ENCODE results near the gene GIMAP6. TPM values are rescaled to one million over a fixed set of nuclear protein-coding genes. Genes with fewer than 3 reads are reported as not detected.

The GIMAP6 gene
- total and polyA plus RNA-seq, 2 of the 8 experiments (the other 6 are each of a cell fraction or from before 2014, with no cell fraction given) = not detected

DNA sequence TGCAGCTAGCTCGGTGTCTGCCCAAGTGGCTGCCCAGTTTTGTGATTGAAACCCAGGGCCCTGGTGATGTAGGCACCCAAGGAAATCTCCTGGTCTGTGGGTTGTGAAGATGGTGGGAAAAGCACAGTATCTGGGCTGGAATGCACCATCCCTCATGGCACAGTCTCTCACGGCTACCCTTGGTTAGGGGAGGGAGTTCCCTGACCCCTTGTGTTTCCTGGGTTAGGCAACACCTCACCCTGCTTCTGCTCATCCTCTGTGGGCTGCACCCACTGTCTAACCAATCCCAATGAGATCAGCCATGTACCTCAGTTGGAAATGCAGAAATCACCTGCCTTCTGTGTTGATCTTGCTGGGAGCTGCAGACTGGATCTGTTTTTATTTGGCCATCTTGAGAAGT is 37.4 kb downstream of the GIMAP6 start:
- Histone ChIP-seq H3K18ac (ENCODE audit: extremely low read depth, low read length) (no peak overlapping the region), H3K4ac (replicated peaks; ENCODE audit: insufficient read length, low read depth, low read length) (no peak overlapping the region), H3K4me3 (ENCODE audit: extremely low read depth in 1 of 4, insufficient read depth in 2 of 4, low read depth in 3 of 4, low read length in 4 of 4) (no peak overlapping the region), H4K5ac (ENCODE audit: insufficient read length, low read depth, low read length) (no peak overlapping the region), H3K9ac (replicated peaks in 1 of 4; ENCODE audit: extremely low read depth in 1 of 4, low read depth in 3 of 4, low read length in 3 of 4) (no peak overlapping the region), H4K20me1 (replicated peaks in 1 of 2; ENCODE audit: control insufficient read depth in 1 of 2, insufficient read depth in 2 of 2, low read length in 2 of 2) (no peaks in the 10 kb centered on the region), H3K23ac (ENCODE audit: insufficient read length) (no peak overlapping the region), H3K79me2 (ENCODE audit: control insufficient read depth in 1 of 2, insufficient read depth in 2 of 2, low read length in 2 of 2) (no peaks in the 10 kb centered on the region), H3K4me1 (replicated peaks in 1 of 4; ENCODE audit: control insufficient read depth in 3 of 4, insufficient read depth in 4 of 4, low read length in 3 of 4) (no peaks in the 10 kb centered on the region), H3K79me1 (ENCODE audit: low read depth, low read length) (no peaks in the 10 kb centered on the region), H2BK15ac (ENCODE audit: low read length) (no peak overlapping the region), H2BK5ac (ENCODE audit: low read depth, low read length) (no peak overlapping the region), H2BK12ac (ENCODE audit: low read depth, low read length) (no peak overlapping the region), H3K4me2 (ENCODE audit: insufficient read depth in 1 of 2, low read depth in 2 of 2, low read length in 2 of 2) (no peak overlapping the region), H4K8ac (ENCODE audit: extremely low read depth, insufficient read depth, low read length) (no peak overlapping the region), H3K14ac (ENCODE audit: insufficient read length) (no peak overlapping the region), H2AFZ (ENCODE audit: low read length) (no peak overlapping the region), H3K56ac (replicated peaks; ENCODE audit: insufficient read length, low read depth, low read length) (no peak overlapping the region), H3K23me2 (ENCODE audit: low read depth, low read length) (no peaks in the 10 kb centered on the region), H3K9me3 (ENCODE audit: insufficient read depth in 2 of 2, low read depth in 1 of 2, low read length in 1 of 2) (peaks cover 10 to 11% of the 10 kb centered on the region in 2 experiments; a peak in 3 of 4 replicates), H2BK120ac (replicated peaks; ENCODE audit: low read depth, low read length) (no peak overlapping the region), H4K91ac (replicated peaks; ENCODE audit: insufficient read length, low read length) (no peak overlapping the region), H3K27me3 (replicated peaks in 1 of 4; ENCODE audit: control insufficient read depth in 3 of 4, extremely low read depth in 1 of 4, insufficient read depth in 3 of 4, low read length in 3 of 4) (no peaks in the 10 kb centered on the region), H3K27ac (ENCODE audit: low read depth, low read length) (no peak overlapping the region), H2BK20ac (ENCODE audit: low read length) (no peak overlapping the region), H3K36me3 (ENCODE audit: control insufficient read depth in 2 of 4, insufficient read depth in 4 of 4, low read length in 3 of 4) (no peaks in the 10 kb centered on the region), H2AK5ac (ENCODE audit: low read depth, low read length) (no peak overlapping the region)
- WGBS, 2 experiments (ENCODE audit: extremely low coverage in 1 of 2, insufficient coverage in 1 of 2, insufficient read length in 1 of 2, insufficient replicate concordance in 2 of 2, low coverage in 1 of 2, low lambda C conversion rate in 2 of 2, missing lambda C conversion rate in 1 of 2) = 91% methylated on average over 1 of the region's 2 CpGs; no CpG with 5 or more reads in 1 of the 2 experiments
- DNase-seq (ENCODE audit: low read depth in 1 of 2, low spot score in 2 of 2) (no peak), FAIRE-seq (no peak)
- TF ChIP-seq TCF12 (IDR thresholded peaks at IDR 0.05; ENCODE audit: low read depth, low read length) (no peak), KDM1A (IDR thresholded peaks at IDR 0.05; ENCODE audit: borderline replicate concordance, low read length) (no peak), SRF (IDR thresholded peaks at IDR 0.05; ENCODE audit: low read depth, low read length) (no peak)
- ChIA-PET POLR2A (ENCODE audit: partially characterized antibody) (no interaction called here), CTCF (ENCODE audit: partially characterized antibody) (interaction anchor here (0.6 kb wide), 1 partner anchor 718 kb away, joined by 3 read pairs; no protein-coding TSS in a partner anchor)

Measured in H1 (cell line).